DOHH2 (cell line): ENCODE measurements around the gene NECTIN3.

Experiments used
- EZH2phosphoT487 ChIP-seq: fragments of 200-600 bp; sonication (generic); IDR thresholded peaks from 2 replicates; pipeline ENCODE4 v1.6.1; 2017; ENCODE audit warnings: borderline replicate concordance, mild to moderate bottlenecking, antibody characterized with exemption, low read length, moderate library complexity, mixed read lengths
- TF ChIP-seq, protein P1 (sequence below): fragments of 200-600 bp; sonication (generic); IDR thresholded peaks from one replicate; pipeline ENCODE4 v1.5.1; 2014; ENCODE audit warnings: antibody characterized with exemption, mild to moderate bottlenecking, low read depth, low read length; ENCODE audit not compliant: poor library complexity, severe bottlenecking

DNA sequence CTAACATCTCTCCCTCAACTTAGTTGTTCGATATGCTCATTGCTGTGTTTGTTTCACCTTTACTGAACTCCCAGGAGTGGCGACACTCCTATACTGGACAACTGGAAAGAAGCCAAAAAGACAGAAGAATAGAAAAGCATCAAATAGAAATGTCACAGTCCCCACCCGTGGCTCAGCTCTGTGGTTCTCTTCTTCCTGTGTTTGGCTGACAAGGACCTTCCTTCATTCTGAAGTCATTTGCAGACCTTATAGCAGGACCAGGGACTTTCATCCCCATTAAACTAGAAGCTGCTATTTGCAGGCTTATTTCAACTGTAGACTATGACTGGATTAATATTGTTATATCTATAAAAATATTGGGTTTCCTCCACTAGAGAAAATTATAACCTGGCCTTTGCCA, 125.9 kb downstream of the NECTIN3 start:
- TF ChIP-seq, protein P1, sequence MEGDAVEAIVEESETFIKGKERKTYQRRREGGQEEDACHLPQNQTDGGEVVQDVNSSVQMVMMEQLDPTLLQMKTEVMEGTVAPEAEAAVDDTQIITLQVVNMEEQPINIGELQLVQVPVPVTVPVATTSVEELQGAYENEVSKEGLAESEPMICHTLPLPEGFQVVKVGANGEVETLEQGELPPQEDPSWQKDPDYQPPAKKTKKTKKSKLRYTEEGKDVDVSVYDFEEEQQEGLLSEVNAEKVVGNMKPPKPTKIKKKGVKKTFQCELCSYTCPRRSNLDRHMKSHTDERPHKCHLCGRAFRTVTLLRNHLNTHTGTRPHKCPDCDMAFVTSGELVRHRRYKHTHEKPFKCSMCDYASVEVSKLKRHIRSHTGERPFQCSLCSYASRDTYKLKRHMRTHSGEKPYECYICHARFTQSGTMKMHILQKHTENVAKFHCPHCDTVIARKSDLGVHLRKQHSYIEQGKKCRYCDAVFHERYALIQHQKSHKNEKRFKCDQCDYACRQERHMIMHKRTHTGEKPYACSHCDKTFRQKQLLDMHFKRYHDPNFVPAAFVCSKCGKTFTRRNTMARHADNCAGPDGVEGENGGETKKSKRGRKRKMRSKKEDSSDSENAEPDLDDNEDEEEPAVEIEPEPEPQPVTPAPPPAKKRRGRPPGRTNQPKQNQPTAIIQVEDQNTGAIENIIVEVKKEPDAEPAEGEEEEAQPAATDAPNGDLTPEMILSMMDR = no peak
- no peak for TF ChIP-seq EZH2phosphoT487
